Panc1 (cell line): ENCODE measurements around the gene ETAA1. TPM values are rescaled to one million over a fixed set of nuclear protein-coding genes. Genes with fewer than 3 reads are reported as not detected.

Source experiments
- ATAC-seq: fragments of 200-7000 bp; cut with Tn5 transposase; 2 replicates; pipeline ENCODE4 v1.9.1; 2020; ENCODE audit warnings: mild to moderate bottlenecking, moderate library complexity
- BruUV-seq: library from RNA; stranded (reverse); fragments of 400-500 nt; replicated peaks from 2 replicates; lab custom pipeline; 2021; lab: Mats Ljungman, UMichigan
- CTCF ChIA-PET: fragments of 300-600 bp; sonication (Branson Sonifier 250); formaldehyde crosslinking; loops from one replicate; lab custom pipeline; 2022; ENCODE audit warnings: antibody characterized with exemption; lab: Charles Lee
- POLR2A ChIA-PET: fragments of 300-600 bp; sonication (Branson Sonifier 250); formaldehyde crosslinking; loops from one replicate; lab custom pipeline; 2022; ENCODE audit warnings: antibody characterized with exemption; lab: Charles Lee
- DNase-seq: peaks from one replicate; pipeline ENCODE4 v3.0.0-alpha.2; 2010; ENCODE audit warnings: low read depth, low spot score
- H3K27ac ChIP-seq: 2 replicates; pipeline ENCODE4 v1.5.1; 2011; ENCODE audit warnings: mild to moderate bottlenecking, low read length, inconsistent platforms
- H3K27me3 ChIP-seq: fragments of 200-500 bp; sonication (Bioruptor generic); 2 replicates; pipeline ENCODE4 v1.6.0; 2014; ENCODE audit warnings: low read length, inconsistent platforms; ENCODE audit not compliant: control insufficient read depth, insufficient read depth
- H3K36me3 ChIP-seq: fragments of 200-500 bp; sonication (Bioruptor generic); 2 replicates; pipeline ENCODE4 v1.5.1; 2014; ENCODE audit warnings: inconsistent platforms, mild to moderate bottlenecking, low read length, moderate library complexity; ENCODE audit not compliant: control insufficient read depth, insufficient read depth
- H3K4me1 ChIP-seq: 2 replicates; pipeline ENCODE4 v1.5.1; 2011; ENCODE audit warnings: inconsistent platforms, mild to moderate bottlenecking, low read length, moderate library complexity; ENCODE audit not compliant: control insufficient read depth, insufficient read depth
- H3K4me3 ChIP-seq, 2 experiments: 2 replicates each; pipeline ENCODE4 v1.5.1; 2011 to 2012; ENCODE audit warnings: low read depth in 2 of 2, low read length in 2 of 2, mild to moderate bottlenecking in 2 of 2, inconsistent platforms in 1 of 2, moderate library complexity in 1 of 2
- H3K9me3 ChIP-seq: fragments of 200-500 bp; sonication (Bioruptor generic); 2 replicates; pipeline ENCODE4 v1.5.1; 2014; ENCODE audit warnings: low read depth, mild to moderate bottlenecking, inconsistent platforms, low read length, moderate library complexity; ENCODE audit not compliant: control insufficient read depth, insufficient read depth
- CTCF ChIP-seq: fragments of 450-650 bp; IDR thresholded peaks from 2 replicates; pipeline ENCODE4 v1.5.1; 2017; ENCODE audit warnings: mild to moderate bottlenecking
- POLR2AphosphoS5 ChIP-seq: IDR thresholded peaks from 2 replicates; pipeline ENCODE4 v1.6.1; 2012; ENCODE audit warnings: mild to moderate bottlenecking, low read depth, low read length, moderate library complexity
- SIN3A ChIP-seq: IDR thresholded peaks from 2 replicates; pipeline ENCODE4 v1.6.1; 2012; ENCODE audit warnings: low read depth, mild to moderate bottlenecking, low read length, moderate library complexity, borderline replicate concordance; ENCODE audit not compliant: insufficient read depth
- TCF7L2 ChIP-seq: IDR thresholded peaks from 2 replicates; pipeline ENCODE4 v1.6.1; 2011; ENCODE audit warnings: mild to moderate bottlenecking, low read depth, low read length, inconsistent platforms
- in situ Hi-C: cut with HindIII; loops from 2 replicates; pipeline ENCODE4 v1.10.0; 2016; ENCODE audit warnings: low sequenced_read_pairs, low pct_unique_long_range_greater_than_20kb
- intact Hi-C: fragments of 100-400 bp; cut with micrococcal nuclease; formaldehyde crosslinking; loops from one replicate; pipeline ENCODE4 v1.10.0; 2022; ENCODE audit not compliant: unreplicated experiment
- total RNA-seq: library from RNA; stranded (reverse); gene quantifications from one replicate; pipeline ENCODE4 v1.2.1, GENCODE V29; 2021; ENCODE audit not compliant: unreplicated experiment
- TF ChIP-seq, protein P1 (sequence below), 2 experiments: IDR thresholded peaks; 2 replicates each; pipeline ENCODE4 v1.6.1; 2011 to 2012; ENCODE audit warnings: low read depth in 2 of 2, control low read depth in 1 of 2, low read length in 1 of 2, mild to moderate bottlenecking in 1 of 2, moderate library complexity in 1 of 2; ENCODE audit not compliant: insufficient read depth in 1 of 2

The ETAA1 gene
- total RNA-seq, 1 experiment from 2014 or later = 11.8 TPM

DNA sequence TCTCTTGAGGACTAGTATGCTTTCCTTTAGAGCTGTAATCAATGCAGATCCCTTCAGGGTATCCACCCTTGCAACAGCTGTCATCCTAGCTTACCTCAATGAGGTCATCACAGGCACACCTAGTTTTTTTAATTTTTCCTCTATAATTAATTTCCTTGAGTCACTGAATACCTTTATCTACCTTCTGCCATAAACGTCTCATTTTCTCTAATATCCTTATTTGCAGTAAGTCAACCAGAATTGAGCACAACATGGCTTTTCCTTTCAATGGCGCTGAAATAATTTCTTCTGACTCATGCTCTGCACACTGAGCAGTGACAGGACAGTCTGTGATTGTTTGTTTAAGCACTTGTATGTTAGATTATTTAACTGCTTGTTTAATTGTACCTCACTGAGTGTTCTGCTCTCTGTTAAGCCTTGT lies 49.4 kb downstream of the ETAA1 start:
- no peaks in the 10 kb centered on the region for H3K4me1 ChIP-seq
- in situ Hi-C loops (no loop called here), intact Hi-C loops (no loop called here)
- no peak overlapping the region for H3K27ac ChIP-seq
- no peaks in the 10 kb centered on the region for H3K36me3 ChIP-seq
- ATAC-seq (no peak), DNase-seq (no peak)
- H3K9me3 ChIP-seq = no peaks in the 10 kb centered on the region
- no peak overlapping the region for H3K4me3 ChIP-seq
- H3K27me3 ChIP-seq = no peaks in the 10 kb centered on the region
- no TSS peak for BruUV-seq
- TF ChIP-seq, protein P1, sequence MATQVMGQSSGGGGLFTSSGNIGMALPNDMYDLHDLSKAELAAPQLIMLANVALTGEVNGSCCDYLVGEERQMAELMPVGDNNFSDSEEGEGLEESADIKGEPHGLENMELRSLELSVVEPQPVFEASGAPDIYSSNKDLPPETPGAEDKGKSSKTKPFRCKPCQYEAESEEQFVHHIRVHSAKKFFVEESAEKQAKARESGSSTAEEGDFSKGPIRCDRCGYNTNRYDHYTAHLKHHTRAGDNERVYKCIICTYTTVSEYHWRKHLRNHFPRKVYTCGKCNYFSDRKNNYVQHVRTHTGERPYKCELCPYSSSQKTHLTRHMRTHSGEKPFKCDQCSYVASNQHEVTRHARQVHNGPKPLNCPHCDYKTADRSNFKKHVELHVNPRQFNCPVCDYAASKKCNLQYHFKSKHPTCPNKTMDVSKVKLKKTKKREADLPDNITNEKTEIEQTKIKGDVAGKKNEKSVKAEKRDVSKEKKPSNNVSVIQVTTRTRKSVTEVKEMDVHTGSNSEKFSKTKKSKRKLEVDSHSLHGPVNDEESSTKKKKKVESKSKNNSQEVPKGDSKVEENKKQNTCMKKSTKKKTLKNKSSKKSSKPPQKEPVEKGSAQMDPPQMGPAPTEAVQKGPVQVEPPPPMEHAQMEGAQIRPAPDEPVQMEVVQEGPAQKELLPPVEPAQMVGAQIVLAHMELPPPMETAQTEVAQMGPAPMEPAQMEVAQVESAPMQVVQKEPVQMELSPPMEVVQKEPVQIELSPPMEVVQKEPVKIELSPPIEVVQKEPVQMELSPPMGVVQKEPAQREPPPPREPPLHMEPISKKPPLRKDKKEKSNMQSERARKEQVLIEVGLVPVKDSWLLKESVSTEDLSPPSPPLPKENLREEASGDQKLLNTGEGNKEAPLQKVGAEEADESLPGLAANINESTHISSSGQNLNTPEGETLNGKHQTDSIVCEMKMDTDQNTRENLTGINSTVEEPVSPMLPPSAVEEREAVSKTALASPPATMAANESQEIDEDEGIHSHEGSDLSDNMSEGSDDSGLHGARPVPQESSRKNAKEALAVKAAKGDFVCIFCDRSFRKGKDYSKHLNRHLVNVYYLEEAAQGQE (IDR thresholded peaks at IDR 0.05; ENCODE audit: insufficient read depth in 1 of 2, low read depth in 2 of 2, low read length in 1 of 2) = no peak
- no peak for TF ChIP-seq SIN3A
- TF ChIP-seq POLR2AphosphoS5 = no peak
- TF ChIP-seq CTCF = no peak
- TF ChIP-seq TCF7L2 = no peak
- ChIA-PET CTCF (no interaction called here), POLR2A (interaction anchor here (0.5 to 0.7 kb wide), 2 partner anchors 690 to 1854 kb away, joined by 4 to 5 read pairs; no protein-coding TSS in a partner anchor)

DNA sequence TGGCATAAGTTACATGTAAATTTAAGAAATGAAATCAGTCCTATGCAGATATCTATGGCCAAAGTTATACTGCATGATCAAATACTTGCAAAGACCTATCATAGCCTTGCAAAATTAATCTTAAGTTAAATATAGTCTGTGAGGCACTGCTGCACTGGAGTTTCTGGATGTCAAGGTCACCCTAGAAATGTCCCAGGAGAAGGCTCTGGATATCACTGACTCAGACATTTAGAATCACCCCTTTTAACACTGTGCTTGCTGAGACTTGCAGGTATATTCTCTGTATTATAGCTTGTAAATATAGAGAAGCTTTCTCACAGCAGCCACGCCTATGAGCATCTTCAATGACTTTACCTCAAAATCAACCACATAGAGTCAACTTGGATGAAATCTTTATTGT lies 51.5 kb downstream of the ETAA1 start:
- Histone ChIP-seq H3K36me3 (no peaks in the 10 kb centered on the region), H3K4me3 (no peak overlapping the region), H3K9me3 (no peaks in the 10 kb centered on the region), H3K27me3 (no peaks in the 10 kb centered on the region), H3K4me1 (no peaks in the 10 kb centered on the region), H3K27ac (no peak overlapping the region)
- in situ Hi-C loops = no loop called here
- POLR2A ChIA-PET = no interaction called here
- intact Hi-C loops = no loop called here
- ATAC-seq (no peak), DNase-seq (no peak)
- CTCF ChIA-PET = no interaction called here
- no TSS peak for BruUV-seq
- TF ChIP-seq TCF7L2 = no peak

GRCh38 chr2:67451086-67451832 lies 54.1 kb downstream of the ETAA1 start:
- Histone ChIP-seq H3K9me3 (no peaks in the 10 kb centered on the region), H3K4me1 (no peaks in the 10 kb centered on the region), H3K36me3 (no peaks in the 10 kb centered on the region), H3K27ac (no peak overlapping the region), H3K27me3 (no peaks in the 10 kb centered on the region), H3K4me3 (no peak overlapping the region)
- TF ChIP-seq, protein P1 (IDR thresholded peaks at IDR 0.05; ENCODE audit: insufficient read depth in 1 of 2, low read depth in 2 of 2, low read length in 1 of 2) = no peak
- TF ChIP-seq CTCF (no peak), POLR2AphosphoS5 (no peak), SIN3A (no peak), TCF7L2 (no peak)
- intact Hi-C loops (no loop called here), in situ Hi-C loops (no loop called here)
- BruUV-seq = no TSS peak
- ATAC-seq (no peak), DNase-seq (no peak)
- POLR2A ChIA-PET = no interaction called here
- CTCF ChIA-PET = no interaction called here
